Stimulated activated CD4-positive, alpha-beta T cell treated with anti-CD3 and anti-CD28 coated beads, Interleukin-4, amount 100 ng/mL, for 4 hours (primary cell): Measurements from ENCODE around the gene USP47.

ENCODE experiments used
- DNase-seq, 2 experiments: peaks; one replicate each; pipeline ENCODE4 v3.0.0-alpha.2; 2020

The USP47 gene

GRCh38 chr11:11967669-11968510, 126.1 kb downstream of the USP47 start:
- DNase-seq = no peak

DNA sequence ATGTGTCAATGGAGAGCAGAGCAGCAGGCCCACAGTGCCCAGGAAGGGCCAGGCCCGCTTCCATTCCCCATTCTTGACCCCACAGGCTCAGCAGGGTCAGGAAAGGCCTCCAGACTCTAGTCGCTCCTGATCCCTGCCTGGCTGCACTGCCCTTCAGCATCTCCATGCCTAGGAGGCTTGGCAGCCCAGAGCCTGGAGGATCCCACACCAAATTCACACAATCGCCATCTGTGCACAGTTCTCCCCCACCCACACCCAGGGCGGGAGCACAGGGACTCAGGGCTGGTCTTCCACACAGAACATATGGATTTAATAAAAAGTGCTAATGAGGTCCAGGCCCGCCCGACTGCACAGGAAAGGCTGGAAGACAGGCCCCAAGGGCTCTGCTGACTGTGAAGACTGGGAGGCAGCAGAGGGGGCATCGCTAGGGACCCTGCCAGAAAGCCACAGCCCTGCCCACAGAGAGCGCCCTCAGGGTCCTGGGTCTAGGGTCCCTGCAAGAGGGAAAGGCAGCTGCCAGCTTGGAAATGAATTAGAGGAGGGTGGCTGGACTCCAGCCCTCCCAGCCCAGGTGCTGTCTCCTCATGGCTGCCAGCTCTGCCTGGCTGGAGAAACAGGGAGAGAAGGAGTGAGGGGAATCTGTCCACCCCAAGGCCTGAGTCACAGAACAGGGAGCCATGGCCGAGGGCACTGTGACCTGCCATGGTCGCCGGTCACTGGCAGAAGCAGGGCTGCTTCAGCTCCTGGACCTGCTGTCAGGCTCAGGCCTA, 126.9 kb downstream of the USP47 start:
- no peak for DNase-seq

GRCh38 chr11:11969380-11970215, 127.8 kb downstream of the USP47 start:
- DNase-seq = no peak

DNA sequence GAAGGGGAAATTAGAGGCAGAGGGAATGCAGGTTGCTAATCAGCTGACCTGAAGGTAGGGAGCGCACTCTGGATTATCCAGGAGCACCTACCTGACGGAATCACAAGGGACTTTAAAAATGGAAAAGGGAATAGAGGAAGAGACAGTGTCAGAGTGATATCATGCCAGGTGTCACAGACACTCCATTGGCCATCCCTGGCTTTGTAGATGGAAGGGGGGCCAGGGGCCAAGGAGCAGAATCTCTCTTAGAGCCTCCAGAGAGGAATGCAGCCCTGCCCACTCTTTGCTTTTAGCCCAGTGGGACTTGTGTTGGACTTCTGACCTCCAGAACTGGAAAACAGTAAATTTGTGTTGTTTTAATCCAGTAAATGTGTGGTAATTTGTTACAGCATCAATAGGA, 128.8 kb downstream of the USP47 start:
- no peak for DNase-seq

DNA sequence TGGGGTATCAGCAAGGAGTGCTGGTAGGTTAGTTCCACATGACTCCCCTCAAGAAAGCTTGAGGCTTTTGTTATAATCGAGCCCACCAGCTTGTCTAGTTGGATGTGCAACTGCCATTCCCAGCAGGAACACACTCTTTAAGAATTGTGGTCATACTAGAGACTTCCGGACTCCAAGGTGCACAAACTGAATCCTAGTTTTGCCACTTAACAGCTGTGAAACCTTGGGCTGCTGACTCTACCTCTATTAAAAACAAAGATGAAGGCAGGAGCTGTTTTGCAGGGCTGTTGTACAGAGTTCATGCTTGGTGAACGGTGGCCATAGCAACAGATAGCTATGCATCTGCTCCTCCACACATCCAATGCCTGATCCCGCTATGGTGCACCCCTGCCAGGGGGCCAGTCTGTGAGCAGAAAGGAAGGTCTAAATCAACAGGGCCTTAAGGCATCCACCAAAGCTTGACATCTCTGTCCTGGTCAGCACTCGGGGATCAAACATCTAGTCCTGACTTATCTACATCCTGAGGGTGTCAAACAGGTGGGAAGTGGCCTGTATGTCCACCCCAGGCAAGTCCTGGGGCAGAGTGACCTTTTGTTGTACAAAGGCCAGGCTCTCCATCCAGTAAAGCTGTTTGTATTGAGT, 130.3 kb downstream of the USP47 start:
- no peak for DNase-seq

DNA sequence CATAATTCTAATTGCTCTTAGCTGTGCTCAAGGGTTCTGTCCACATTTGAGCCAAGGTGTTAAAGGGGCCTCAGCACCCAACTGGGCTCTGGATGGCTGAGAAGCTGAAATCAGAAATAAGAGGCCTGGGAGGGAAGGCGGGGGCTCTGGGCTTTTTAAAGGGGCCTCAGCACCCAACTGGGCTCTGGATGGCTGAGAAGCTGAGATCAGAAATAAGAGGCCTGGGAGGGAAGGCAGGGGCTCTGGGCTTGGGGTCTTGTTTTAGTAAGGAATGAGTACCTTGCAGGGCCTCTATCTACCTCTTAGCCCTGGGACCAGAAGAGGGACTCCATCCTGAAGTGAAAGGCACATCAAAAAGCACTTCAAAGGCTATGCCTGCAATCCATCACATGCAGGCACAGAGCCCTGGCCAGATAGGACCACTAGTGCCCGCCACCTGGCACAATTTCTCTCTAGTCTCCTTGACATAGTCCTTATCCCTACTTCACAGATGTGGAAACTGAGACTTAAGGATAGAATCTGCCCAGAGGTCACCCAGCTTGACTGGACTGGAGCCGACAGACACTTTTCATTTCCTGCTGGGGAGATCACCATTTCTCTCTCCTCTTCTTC, 131.1 kb downstream of the USP47 start:
- DNase-seq = no peak

GRCh38 chr11:11973361-11973800, 131.6 kb downstream of the USP47 start:
- DNase-seq = no peak

- no peak for DNase-seq
These were observed 132.1 kb downstream of the USP47 start for GRCh38 chr11:11973866-11974265.

DNA sequence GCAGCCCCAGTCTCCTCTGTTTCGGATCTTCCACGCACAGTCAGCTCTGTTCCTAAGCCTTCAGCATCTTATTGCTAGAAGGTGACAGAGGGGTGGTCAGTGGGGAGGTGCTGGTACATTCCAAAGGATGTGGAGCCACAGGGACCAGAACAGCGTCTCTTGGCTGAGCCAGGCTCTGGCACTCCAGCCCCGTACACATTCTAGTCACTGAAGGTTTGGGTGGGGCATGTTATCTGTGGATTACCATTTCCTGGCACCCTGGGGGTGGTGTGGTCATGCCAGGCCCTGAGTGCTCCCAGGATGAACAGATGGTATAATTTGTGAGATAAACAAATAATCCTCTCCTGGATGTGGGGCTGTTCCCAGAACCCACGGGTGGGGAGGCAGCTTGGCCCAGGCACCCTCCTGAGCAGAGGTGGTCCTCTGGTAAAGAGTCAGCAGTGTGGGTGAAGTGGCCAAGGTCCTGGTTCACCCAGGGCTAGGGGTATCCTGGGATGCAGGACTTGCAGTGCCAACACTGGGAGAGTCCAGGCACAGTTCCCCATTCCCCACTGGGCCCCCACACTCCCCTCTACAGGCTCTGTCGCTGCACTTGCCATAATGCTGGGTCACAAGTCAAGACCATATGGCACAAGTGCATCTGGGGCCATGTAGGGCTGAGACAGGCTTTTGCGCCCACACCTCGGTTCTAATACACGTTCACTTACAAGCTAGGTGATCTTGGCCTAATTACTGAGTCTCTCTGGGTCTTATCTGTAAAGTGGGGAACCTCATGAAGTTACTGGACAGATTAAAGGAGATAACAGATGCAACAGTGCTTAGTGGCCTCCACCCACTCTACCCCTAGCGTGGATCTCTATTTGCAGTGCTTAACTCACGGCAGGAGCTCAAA, 133.7 kb downstream of the USP47 start:
- no peak for DNase-seq

- no peak for DNase-seq
These were observed 134.8 kb downstream of the USP47 start for GRCh38 chr11:11976481-11977127.

DNA sequence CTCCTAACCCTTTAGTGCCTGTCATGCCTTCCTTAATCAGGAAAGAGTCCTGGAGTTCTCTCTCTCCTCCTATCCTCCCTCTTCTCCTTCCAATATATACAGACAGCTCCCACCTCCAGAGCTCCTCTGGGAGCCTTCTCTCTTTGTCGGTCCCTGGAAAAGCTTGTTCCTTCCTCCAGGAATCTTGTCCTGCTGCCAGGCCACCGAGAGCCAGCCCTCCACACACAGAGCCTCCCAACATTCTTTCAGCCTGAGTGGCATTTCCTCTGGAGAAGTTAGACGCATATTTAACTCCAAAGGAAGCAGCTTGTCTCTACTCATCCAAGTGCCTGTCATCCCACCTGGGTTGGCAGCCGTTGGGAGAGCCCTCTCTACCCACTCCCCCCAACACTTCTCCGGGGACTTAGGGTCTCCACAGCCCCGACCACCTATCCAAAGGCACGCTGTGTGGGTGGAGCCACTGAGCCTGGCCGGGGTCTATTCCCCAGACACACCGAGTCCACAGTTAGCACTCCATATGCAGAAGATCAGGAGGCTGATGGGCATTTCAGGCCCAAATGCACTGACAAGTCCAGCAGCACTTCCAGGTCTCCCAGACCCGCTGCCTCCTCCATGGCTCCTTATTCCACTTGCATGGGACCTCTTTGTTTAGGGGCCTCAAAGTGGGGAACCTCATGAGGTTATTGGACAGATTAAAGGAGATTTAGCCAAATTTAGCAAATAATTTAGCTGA, 135.6 kb downstream of the USP47 start:
- no peak for DNase-seq

DNA sequence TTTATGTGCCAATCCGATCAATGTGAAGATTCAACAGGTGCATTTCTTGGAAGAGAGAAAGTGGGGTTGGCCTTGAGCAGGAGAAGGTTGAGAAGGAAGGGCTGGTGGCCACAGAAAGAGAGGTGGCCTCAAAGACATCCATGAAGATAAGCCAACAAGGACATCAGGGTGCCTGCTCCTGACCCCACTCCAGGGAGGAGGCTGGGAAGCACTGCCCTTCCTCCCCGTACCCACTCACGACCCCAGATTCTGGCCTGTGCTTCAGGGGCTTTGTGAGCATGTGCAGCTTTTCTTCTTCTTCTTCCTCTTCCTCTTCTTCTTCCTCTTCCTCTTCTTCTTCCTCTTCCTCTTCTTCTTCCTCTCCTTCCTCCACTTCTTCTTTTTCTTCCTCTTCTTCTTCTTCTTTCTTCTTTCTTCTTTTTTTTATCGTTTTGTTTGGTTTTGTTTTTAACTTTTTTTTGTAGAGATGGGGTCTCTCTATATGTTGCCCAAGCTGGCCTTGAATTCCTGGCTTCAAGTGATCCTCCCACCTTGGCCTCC, 136.4 kb downstream of the USP47 start:
- DNase-seq = no peak

DNA sequence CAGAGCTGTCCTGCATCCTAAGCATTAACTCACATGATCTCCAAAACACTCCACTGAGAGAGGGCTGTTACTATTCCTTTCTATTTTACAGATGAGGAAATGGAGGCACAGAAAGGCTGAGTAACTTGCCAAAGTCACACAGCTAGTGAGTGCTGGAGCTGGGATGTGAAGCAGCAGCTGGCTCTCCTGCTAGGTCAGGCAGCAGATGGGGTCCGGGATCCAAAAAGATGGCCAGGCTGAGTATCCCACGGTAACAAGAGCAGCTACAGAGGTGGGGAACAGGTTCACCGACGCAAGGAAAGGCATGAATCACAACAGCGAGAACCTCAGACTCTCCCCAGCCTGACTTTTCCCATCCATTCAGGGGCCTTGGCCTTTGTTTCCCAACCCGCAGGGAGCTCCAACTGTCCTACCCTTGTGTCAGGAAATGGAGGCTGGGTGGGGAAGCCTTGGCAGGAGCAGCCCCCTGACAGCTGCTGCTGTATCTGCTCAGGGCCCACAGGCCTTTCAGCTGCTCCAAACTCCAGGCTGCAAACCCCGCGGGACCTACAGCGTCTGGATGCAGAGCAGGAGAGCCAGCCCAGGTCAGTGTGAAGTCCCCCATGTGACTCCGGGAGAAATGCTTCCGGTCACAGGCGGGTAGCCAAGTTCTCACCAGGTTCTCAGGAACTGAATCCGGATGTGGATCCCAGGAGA, 137.2 kb downstream of the USP47 start:
- DNase-seq = no peak

DNA sequence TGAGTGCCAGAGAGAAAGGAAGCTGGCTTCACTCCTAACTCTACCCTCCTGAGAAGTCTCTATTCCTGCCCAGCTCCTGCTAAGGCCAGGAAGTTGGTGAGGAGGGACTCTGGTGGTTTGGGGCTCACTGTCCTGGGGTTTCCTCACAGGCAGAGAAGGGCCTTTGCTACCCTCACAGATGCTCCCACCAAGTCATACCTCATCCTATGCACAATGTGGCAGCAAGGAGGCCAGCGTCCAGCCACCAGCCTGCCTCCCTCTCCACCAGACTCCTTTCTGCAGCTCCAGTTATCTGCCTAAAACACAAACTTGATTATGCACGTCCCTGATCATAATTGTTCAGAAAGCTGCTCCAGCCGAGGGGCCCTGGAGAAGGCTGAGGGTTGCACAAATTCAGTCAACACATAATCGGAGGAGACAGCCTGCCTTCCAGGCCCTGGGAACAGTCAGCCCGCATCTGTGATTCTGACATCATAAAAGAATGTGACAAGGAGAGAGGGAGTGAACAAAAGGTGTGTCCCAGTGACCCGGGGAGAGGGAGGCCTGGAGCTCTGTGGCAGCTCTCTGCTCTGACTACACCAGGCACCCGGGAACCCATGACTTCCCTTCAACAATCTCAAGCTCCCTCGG, 137.8 kb downstream of the USP47 start:
- no peak for DNase-seq

DNA sequence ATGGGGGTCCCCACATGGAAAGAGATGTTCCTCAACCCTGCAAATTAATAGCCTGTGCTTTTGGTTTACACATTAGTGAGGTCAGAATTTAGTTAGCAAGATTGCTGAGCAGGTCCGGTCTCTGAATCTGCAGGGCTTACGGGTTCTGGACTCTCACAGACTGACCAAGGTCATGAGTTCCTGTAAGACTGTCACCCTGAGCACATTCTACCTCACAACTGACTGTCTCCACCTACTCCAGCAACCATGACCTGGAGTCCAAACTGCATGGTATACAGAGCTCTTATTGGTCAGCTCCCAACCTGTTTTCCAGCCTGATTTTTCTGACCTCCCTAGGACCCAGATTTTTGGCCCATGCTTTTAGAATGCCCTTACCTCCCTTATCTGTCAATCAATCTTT, 138.4 kb downstream of the USP47 start:
- no peak for DNase-seq

DNA sequence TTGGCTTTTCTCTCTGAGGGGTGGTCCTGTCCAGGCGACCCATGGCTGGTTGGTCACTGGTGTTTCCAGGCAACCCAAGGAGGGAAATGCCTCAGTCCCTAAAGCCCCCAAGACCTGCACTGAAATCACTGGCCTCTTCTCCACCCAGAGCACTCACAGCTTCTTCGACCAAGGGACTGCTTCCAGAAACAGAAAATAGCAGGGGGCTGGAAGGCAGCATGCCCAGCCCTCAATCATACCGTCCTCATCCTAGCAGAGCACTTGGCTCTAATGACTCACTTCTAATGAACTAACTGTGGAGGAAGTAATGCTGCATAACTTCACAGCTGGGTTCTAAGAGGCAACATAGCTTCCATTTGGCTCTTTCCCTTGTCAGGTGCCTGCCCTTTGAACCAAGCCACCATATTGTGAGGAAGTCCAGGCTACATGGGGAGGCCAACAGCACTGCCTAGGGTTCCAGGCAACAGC, 139.1 kb downstream of the USP47 start:
- no peak for DNase-seq

DNA sequence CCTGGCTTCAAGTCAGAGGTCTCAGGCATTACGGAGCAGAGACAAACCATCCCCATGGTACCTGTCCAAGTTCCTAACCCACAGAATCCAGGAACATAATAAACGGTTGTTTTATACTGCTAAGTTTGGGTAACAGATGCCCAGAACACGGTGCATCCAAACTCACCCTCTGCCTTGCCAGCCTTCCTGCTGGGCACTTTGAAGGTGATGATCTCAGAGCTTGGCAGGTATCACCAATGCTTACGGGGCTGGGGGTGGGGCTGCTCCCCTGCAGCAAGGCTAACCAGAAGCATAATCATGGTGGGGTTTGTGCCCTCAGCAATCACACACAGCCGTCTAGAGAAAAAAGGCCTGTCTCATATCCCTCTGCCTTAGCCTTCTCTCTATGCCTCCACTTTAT, 139.6 kb downstream of the USP47 start:
- no peak for DNase-seq

DNA sequence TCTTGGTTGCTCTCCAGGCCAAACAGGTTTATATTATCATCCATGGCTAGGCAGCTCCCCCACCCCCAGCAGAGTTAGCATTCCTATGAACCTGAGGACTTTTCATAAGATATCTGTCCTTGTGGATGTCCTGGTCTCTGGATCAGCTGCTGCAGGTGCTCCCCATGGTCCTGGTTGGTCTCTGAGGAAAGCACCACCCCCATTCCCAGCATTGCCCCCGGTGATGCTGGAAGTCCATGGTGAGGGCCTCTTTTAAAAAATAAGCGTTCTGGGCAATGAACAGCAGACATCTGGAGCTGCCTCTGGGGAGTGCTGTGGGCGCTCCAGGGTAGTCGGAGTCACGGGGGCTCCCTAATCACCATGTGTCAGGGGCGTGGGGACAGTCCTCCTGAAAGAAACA, 140.1 kb downstream of the USP47 start:
- no peak for DNase-seq
